Measurements from ENCODE around the gene ACHE.

ACHE gene

GRCh38 chr7:100879685-100880261 is 15.9 kb downstream of the ACHE start:
- Histone ChIP-seq H3K27me3 (no peaks in the 10 kb centered on the region), H3K36me3 (peaks cover 82% of the 10 kb centered on the region), H3K4me3 (ENCODE audit: low read depth, low read length) (no peak overlapping the region), H3K9me3 (no peaks in the 10 kb centered on the region), H3K4me1 (peaks cover 6% of the 10 kb centered on the region; the same call in 1 of the 2 replicates)
- TF ChIP-seq CTCF (IDR thresholded peaks at IDR 0.05; ENCODE audit: low read depth, low read length), result no peak
- peak; percentile 3 for DNase-seq

GRCh38 chr7:100878685-100879084 is 17.0 kb downstream of the ACHE start:
- no peaks in the 10 kb centered on the region for H3K9me3 ChIP-seq
- no peak overlapping the region for H3K4me3 ChIP-seq (ENCODE audit: low read depth, low read length)
- peaks cover 72% of the 10 kb centered on the region for H3K36me3 ChIP-seq
- no peaks in the 10 kb centered on the region for H3K27me3 ChIP-seq
- H3K4me1 ChIP-seq, result peaks cover 6% of the 10 kb centered on the region; the same call in 1 of the 2 replicates
- DNase-seq, result no peak
- no peak for TF ChIP-seq CTCF (IDR thresholded peaks at IDR 0.05; ENCODE audit: low read depth, low read length)

- DNase-seq, result no peak
- peaks cover 6% of the 10 kb centered on the region; the same call in 1 of the 2 replicates for H3K4me1 ChIP-seq
- H3K27me3 ChIP-seq, result no peaks in the 10 kb centered on the region
- TF ChIP-seq CTCF (IDR thresholded peaks at IDR 0.05; ENCODE audit: low read depth, low read length), result no peak
- H3K4me3 ChIP-seq (ENCODE audit: low read depth, low read length), result no peak overlapping the region
- H3K9me3 ChIP-seq, result no peaks in the 10 kb centered on the region
- H3K36me3 ChIP-seq, result peaks cover 66% of the 10 kb centered on the region
Observed at GRCh38 chr7:100878013-100878412, 17.7 kb downstream of the ACHE start.

- TF ChIP-seq CTCF (IDR thresholded peaks at IDR 0.05; ENCODE audit: low read depth, low read length), result no peak
- no peaks in the 10 kb centered on the region for H3K9me3 ChIP-seq
- no peaks in the 10 kb centered on the region for H3K27me3 ChIP-seq
- peaks cover 6% of the 10 kb centered on the region; the same call in 1 of the 2 replicates for H3K4me1 ChIP-seq
- DNase-seq, result no peak
- H3K36me3 ChIP-seq, result peaks cover 41% of the 10 kb centered on the region
- H3K4me3 ChIP-seq (ENCODE audit: low read depth, low read length), result peak overlapping the region; percentile 98
Observed at GRCh38 chr7:100875356-100875751, 20.3 kb downstream of the ACHE start.

- Histone ChIP-seq H3K4me3 (ENCODE audit: low read depth, low read length) (peak within 1 kb of the TSS; percentile 98), H3K36me3 (peaks cover 35% of the 10 kb centered on the region), H3K9me3 (no peaks in the 10 kb centered on the region), H3K4me1 (peaks cover 6% of the 10 kb centered on the region; the same call in 1 of the 2 replicates), H3K27me3 (no peaks in the 10 kb centered on the region)
- peak; percentile 24 for TF ChIP-seq CTCF (IDR thresholded peaks at IDR 0.05; ENCODE audit: low read depth, low read length)
- DNase-seq, result peak; percentile 99
Observed at GRCh38 chr7:100874577-100875355, 20.9 kb downstream of the ACHE start, which contains the start of gene SRRT. SRRT (plus strand) TSS chr7:100875103; CDS start chr7:100875591, 488 bp downstream.

GRCh38 chr7:100874300-100874576 is 21.4 kb downstream of the ACHE start:
- Histone ChIP-seq H3K4me1 (peaks cover 6% of the 10 kb centered on the region; the same call in 1 of the 2 replicates), H3K36me3 (peaks cover 30% of the 10 kb centered on the region), H3K27me3 (no peaks in the 10 kb centered on the region), H3K9me3 (no peaks in the 10 kb centered on the region), H3K4me3 (ENCODE audit: low read depth, low read length) (peak overlapping the region; percentile 98)
- DNase-seq, result no peak
- no peak for TF ChIP-seq CTCF (IDR thresholded peaks at IDR 0.05; ENCODE audit: low read depth, low read length)
